Gastroesophageal sphincter (tissue), 3 donors: ENCODE measurements around the gene ZCCHC24.

Source experiments
- POLR2A ChIP-seq, 2 donors: fragments of 450-650 bp; IDR thresholded peaks; one replicate each; pipeline ENCODE4 v1.6.1; 2017; ENCODE audit warnings: antibody characterized with exemption in 2 of 2, mild to moderate bottlenecking in 2 of 2, moderate library complexity in 1 of 2
- TF ChIP-seq, protein P1 (sequence below), 4 experiments: fragments of 200-600 bp in 2 of 4; fragments of 450-650 bp in 2 of 4; sonication (generic) in 1 of 4; IDR thresholded peaks; one replicate each; pipeline ENCODE4 v1.5.1; 2017 to 2019; ENCODE audit warnings: antibody characterized with exemption in 4 of 4, mild to moderate bottlenecking in 2 of 4, moderate library complexity in 2 of 4

GRCh38 chr10:79460687-79461086 is 15.3 kb upstream of the ZCCHC24 start:
- no peak for TF ChIP-seq POLR2A (IDR thresholded peaks at IDR 0.05)
- TF ChIP-seq, protein P1, sequence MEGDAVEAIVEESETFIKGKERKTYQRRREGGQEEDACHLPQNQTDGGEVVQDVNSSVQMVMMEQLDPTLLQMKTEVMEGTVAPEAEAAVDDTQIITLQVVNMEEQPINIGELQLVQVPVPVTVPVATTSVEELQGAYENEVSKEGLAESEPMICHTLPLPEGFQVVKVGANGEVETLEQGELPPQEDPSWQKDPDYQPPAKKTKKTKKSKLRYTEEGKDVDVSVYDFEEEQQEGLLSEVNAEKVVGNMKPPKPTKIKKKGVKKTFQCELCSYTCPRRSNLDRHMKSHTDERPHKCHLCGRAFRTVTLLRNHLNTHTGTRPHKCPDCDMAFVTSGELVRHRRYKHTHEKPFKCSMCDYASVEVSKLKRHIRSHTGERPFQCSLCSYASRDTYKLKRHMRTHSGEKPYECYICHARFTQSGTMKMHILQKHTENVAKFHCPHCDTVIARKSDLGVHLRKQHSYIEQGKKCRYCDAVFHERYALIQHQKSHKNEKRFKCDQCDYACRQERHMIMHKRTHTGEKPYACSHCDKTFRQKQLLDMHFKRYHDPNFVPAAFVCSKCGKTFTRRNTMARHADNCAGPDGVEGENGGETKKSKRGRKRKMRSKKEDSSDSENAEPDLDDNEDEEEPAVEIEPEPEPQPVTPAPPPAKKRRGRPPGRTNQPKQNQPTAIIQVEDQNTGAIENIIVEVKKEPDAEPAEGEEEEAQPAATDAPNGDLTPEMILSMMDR (IDR thresholded peaks at IDR 0.05): no peak
